ENCODE data around the gene LRP5. TPM values are rescaled to one million over a fixed set of nuclear protein-coding genes. Genes with fewer than 3 reads are reported as not detected.
A peak's percentile ranks its signal among the peaks of the same experiment; 100 is the strongest.

LRP5 gene
- total RNA-seq, 4 donors from 2014 or later, result 45.8 to 75.5 (median 54.3) TPM

DNA sequence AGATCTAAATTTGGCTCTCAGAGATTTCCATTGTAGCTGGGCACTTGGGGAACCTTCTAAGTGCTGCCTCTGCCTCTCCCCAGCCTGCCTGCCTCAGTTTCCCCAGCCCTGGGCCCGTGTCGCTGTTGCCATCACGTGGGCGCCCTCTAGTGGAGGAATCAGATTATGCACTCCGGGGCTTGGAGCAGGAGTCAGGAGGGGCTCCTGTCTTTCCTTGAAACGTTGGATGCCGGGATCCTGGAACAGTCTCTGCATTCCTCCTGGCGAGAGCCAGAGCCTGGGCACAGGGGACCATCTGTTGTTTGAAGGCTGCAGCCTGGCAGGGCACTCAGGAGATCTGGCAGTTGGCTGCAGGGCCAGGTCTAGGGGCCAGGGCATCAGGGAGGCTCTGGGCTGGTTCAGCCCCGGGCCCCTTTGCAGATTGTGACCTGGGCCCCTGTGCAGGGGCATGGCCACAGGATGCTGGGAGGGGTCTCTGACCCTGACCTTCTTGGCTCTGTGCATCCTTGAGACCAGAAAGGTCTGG, 71.6 kb downstream of the LRP5 start:
- Histone ChIP-seq H3K36me3 (peaks cover 7 to 10% of the 10 kb centered on the region in 2 donors), H3K27me3 (no peaks in the 10 kb centered on the region), H3K4me3 (replicated peaks in 1 of 3) (no peak overlapping the region), H3K9me3 (no peaks in the 10 kb centered on the region), H3K27ac (no peak overlapping the region), H3K4me1 (peaks cover 21 to 34% of the 10 kb centered on the region in 2 donors)
- intact Hi-C loops (cut with DNase I), result loop anchor here (5.0 kb wide), 1 partner anchor 72 kb away; the partner anchor contains the start of gene LRP5
- TF ChIP-seq, protein P1, sequence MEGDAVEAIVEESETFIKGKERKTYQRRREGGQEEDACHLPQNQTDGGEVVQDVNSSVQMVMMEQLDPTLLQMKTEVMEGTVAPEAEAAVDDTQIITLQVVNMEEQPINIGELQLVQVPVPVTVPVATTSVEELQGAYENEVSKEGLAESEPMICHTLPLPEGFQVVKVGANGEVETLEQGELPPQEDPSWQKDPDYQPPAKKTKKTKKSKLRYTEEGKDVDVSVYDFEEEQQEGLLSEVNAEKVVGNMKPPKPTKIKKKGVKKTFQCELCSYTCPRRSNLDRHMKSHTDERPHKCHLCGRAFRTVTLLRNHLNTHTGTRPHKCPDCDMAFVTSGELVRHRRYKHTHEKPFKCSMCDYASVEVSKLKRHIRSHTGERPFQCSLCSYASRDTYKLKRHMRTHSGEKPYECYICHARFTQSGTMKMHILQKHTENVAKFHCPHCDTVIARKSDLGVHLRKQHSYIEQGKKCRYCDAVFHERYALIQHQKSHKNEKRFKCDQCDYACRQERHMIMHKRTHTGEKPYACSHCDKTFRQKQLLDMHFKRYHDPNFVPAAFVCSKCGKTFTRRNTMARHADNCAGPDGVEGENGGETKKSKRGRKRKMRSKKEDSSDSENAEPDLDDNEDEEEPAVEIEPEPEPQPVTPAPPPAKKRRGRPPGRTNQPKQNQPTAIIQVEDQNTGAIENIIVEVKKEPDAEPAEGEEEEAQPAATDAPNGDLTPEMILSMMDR (IDR thresholded peaks at IDR 0.05), result peak; percentile 82 to 95 (median 88)
- no peak for TF ChIP-seq POLR2A (IDR thresholded peaks at IDR 0.05)
- 9 to 25% methylated on average over 4 to 8 of the region's 9 CpGs for WGBS, 2 donors
- peak; percentile 58 to 65 for DNase-seq

DNA sequence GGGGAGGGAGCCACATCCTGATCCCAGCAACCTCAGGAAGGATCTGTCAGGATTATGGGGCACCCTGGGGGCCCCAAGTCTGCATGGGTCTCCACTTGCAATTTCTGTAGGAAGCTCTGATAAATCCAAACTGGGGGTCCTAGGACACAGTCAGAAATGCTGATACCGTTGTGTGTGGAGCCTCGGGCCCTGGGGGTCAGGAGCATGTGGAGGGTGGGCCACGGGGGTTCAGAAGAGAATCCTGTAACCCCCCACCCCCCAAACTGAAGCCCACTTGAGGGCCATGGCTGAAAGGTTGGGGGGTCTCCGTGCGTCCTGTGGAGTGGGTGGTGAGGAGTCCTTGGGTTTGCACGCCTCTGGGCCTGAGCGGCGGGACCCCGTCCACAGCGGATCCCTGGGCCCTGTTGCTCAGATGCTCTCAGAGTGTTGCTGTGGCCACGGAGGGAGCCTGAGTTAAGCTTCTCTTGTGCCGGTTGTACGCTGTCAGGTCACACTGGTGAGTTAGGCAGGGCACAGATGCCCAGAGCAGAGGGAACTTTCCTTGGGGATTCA, 72.2 kb downstream of the LRP5 start:
- TF ChIP-seq, protein P1 (IDR thresholded peaks at IDR 0.05), result no peak
- no peak for TF ChIP-seq POLR2A (IDR thresholded peaks at IDR 0.05)
- no peak overlapping the region for H3K4me3 ChIP-seq (replicated peaks in 1 of 3)
- intact Hi-C loops (cut with DNase I), result loop anchor here (5.0 kb wide), 2 partner anchors 72 to 127 kb away; partner anchors contain the start of gene LRP5
- H3K36me3 ChIP-seq, result peaks cover 7 to 10% of the 10 kb centered on the region in 2 donors
- WGBS, 2 donors, result 90 to 96% methylated on average over 13 of the region's 13 CpGs
- H3K27ac ChIP-seq, result no peak overlapping the region
- H3K4me1 ChIP-seq, result peaks cover 20 to 29% of the 10 kb centered on the region in 2 donors
- H3K9me3 ChIP-seq, result no peaks in the 10 kb centered on the region
- H3K27me3 ChIP-seq, result no peaks in the 10 kb centered on the region
- DNase-seq, result no peak

DNA sequence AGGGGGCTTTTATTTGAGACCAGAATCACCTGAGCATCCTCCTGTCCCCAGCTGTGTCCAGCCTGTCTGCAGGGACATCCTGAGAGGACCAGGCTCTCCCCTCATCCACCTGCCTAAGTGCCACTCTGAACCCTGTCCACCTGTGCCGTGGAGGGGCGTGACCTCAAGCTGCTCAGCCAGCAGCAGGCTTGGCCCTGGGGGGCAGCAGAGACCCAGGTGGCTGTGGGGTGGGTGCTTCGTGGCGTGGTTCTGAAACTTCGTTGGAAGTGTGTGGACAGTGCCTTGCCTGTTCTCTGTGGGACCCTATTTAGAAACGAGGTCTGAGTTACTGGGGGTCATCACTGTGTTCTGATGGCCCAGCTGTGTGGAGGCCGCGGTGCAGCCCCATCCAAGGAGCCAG, 72.7 kb downstream of the LRP5 start:
- H3K4me1 ChIP-seq, result peaks cover 15 to 23% of the 10 kb centered on the region in 2 donors
- H3K36me3 ChIP-seq, result peaks cover 10 to 11% of the 10 kb centered on the region in 2 donors
- intact Hi-C loops (cut with DNase I), result loop anchor here (5.0 kb wide), 1 partner anchor 128 kb away; no protein-coding TSS in a partner anchor
- no peaks in the 10 kb centered on the region for H3K9me3 ChIP-seq
- no peak overlapping the region for H3K4me3 ChIP-seq (replicated peaks in 1 of 3)
- no peak overlapping the region for H3K27ac ChIP-seq
- 93 to 100% methylated on average over 1 to 8 of the region's 8 CpGs for WGBS, 2 donors
- TF ChIP-seq, protein P1 (IDR thresholded peaks at IDR 0.05), result no peak
- no peak for TF ChIP-seq POLR2A (IDR thresholded peaks at IDR 0.05)
- H3K27me3 ChIP-seq, result no peaks in the 10 kb centered on the region
- DNase-seq, result no peak

DNA sequence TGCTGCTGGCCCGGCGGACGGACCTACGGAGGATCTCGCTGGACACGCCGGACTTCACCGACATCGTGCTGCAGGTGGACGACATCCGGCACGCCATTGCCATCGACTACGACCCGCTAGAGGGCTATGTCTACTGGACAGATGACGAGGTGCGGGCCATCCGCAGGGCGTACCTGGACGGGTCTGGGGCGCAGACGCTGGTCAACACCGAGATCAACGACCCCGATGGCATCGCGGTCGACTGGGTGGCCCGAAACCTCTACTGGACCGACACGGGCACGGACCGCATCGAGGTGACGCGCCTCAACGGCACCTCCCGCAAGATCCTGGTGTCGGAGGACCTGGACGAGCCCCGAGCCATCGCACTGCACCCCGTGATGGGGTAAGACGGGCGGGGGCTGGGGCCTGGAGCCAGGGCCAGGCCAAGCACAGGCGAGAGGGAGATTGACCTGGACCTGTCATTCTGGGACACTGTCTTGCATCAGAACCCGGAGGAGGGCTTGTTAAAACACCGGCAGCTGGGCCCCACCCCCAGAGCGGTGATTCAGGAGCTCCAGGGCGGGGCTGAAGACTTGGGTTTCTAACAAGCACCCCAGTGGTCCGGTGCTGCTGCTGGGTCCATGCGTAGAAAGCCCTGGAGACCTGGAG, 74.1 kb downstream of the LRP5 start:
- Histone ChIP-seq H3K4me3 (replicated peaks in 1 of 3) (no peak overlapping the region), H3K9me3 (no peaks in the 10 kb centered on the region), H3K27ac (no peak overlapping the region), H3K36me3 (peaks cover 13 to 14% of the 10 kb centered on the region in 2 donors), H3K4me1 (peaks cover 5 to 10% of the 10 kb centered on the region in 2 donors), H3K27me3 (no peaks in the 10 kb centered on the region)
- DNase-seq, result no peak
- TF ChIP-seq, protein P1 (IDR thresholded peaks at IDR 0.05), result no peak
- TF ChIP-seq POLR2A (IDR thresholded peaks at IDR 0.05), result no peak
- intact Hi-C loops (cut with DNase I), result loop anchor here (5.0 kb wide), 1 partner anchor 129 kb away; no protein-coding TSS in a partner anchor
- 96 to 99% methylated on average over 13 to 51 of the region's 52 CpGs for WGBS, 2 donors

DNA sequence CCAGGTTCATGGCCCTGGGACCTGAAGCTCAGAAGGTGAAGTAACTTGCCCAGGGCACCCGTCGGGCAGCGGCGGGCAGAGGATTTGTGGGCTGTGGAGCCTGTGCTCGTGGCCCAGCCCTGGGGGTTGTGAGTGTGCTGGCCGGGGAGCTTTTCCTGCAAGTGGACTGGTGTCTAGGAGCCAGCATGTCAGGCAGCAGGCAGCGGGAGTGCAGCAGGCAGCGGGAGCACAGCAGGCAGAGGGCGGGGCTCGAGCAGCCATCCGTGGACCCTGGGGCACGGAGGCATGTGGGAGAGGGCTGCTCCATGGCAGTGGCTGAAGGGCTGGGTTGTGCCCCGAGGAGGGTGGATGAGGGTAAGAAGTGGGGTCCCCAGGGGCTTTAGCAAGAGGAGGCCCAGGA, 75.4 kb downstream of the LRP5 start:
- peak; percentile 55 to 57 for DNase-seq
- Histone ChIP-seq H3K36me3 (peaks cover 14 to 16% of the 10 kb centered on the region in 2 donors), H3K4me1 (peaks cover 5% of the 10 kb centered on the region in 2 donors), H3K9me3 (no peaks in the 10 kb centered on the region), H3K27me3 (no peaks in the 10 kb centered on the region), H3K27ac (no peak overlapping the region), H3K4me3 (replicated peaks in 1 of 3) (no peak overlapping the region)
- intact Hi-C loops (cut with DNase I), result loop anchor here (5.0 kb wide), 1 partner anchor 131 kb away; no protein-coding TSS in a partner anchor
- TF ChIP-seq POLR2A (IDR thresholded peaks at IDR 0.05), result no peak
- TF ChIP-seq, protein P1 (IDR thresholded peaks at IDR 0.05), result no peak
- 41 to 49% methylated on average over 8 to 12 of the region's 13 CpGs for WGBS, 2 donors

Data from thyroid gland (tissue), 4 donors.